Measurements from ENCODE around the gene PER3.

Gene PER3

GRCh38 chr1:7856345-7856744, 72.3 kb downstream of the PER3 start (continued):
- TF ChIP-seq, protein P1, sequence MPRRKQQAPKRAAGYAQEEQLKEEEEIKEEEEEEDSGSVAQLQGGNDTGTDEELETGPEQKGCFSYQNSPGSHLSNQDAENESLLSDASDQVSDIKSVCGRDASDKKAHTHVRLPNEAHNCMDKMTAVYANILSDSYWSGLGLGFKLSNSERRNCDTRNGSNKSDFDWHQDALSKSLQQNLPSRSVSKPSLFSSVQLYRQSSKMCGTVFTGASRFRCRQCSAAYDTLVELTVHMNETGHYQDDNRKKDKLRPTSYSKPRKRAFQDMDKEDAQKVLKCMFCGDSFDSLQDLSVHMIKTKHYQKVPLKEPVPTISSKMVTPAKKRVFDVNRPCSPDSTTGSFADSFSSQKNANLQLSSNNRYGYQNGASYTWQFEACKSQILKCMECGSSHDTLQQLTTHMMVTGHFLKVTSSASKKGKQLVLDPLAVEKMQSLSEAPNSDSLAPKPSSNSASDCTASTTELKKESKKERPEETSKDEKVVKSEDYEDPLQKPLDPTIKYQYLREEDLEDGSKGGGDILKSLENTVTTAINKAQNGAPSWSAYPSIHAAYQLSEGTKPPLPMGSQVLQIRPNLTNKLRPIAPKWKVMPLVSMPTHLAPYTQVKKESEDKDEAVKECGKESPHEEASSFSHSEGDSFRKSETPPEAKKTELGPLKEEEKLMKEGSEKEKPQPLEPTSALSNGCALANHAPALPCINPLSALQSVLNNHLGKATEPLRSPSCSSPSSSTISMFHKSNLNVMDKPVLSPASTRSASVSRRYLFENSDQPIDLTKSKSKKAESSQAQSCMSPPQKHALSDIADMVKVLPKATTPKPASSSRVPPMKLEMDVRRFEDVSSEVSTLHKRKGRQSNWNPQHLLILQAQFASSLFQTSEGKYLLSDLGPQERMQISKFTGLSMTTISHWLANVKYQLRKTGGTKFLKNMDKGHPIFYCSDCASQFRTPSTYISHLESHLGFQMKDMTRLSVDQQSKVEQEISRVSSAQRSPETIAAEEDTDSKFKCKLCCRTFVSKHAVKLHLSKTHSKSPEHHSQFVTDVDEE (CRISPR knock-in tag; IDR thresholded peaks at IDR 0.05) = no peak
- no peak for TF ChIP-seq CSRNP3 (CRISPR knock-in tag; IDR thresholded peaks at IDR 0.05)
- TF ChIP-seq ZC3H10 (CRISPR knock-in tag; IDR thresholded peaks at IDR 0.05) = no peak
- TF ChIP-seq ESRRG (CRISPR knock-in tag; IDR thresholded peaks at IDR 0.05) = no peak
- TF ChIP-seq CREB5 (CRISPR knock-in tag; IDR thresholded peaks at IDR 0.05; ENCODE audit: low read depth) = no peak
- no peak for TF ChIP-seq ZFP30 (CRISPR knock-in tag; IDR thresholded peaks at IDR 0.05)

- TF ChIP-seq ZNF8 (CRISPR knock-in tag; IDR thresholded peaks at IDR 0.05) (no peak), TOX (CRISPR knock-in tag; IDR thresholded peaks at IDR 0.05; ENCODE audit: borderline replicate concordance) (no peak), ISL1 (CRISPR knock-in tag; IDR thresholded peaks at IDR 0.05) (no peak), ZC3H10 (CRISPR knock-in tag; IDR thresholded peaks at IDR 0.05) (no peak), CSDC2 (CRISPR knock-in tag; IDR thresholded peaks at IDR 0.05) (no peak), ESRRG (CRISPR knock-in tag; IDR thresholded peaks at IDR 0.05) (no peak), BACH2 (CRISPR knock-in tag; IDR thresholded peaks at IDR 0.05; ENCODE audit: borderline replicate concordance) (no peak), ARNTL (CRISPR knock-in tag; IDR thresholded peaks at IDR 0.05; ENCODE audit: borderline replicate concordance, low read depth) (no peak), RARB (CRISPR knock-in tag; IDR thresholded peaks at IDR 0.05) (no peak)
- TF ChIP-seq, protein P1 (CRISPR knock-in tag; IDR thresholded peaks at IDR 0.05) = no peak
- ATAC-seq = no peak
Measured at GRCh38 chr1:7857000-7857399, 72.9 kb downstream of the PER3 start.

DNA sequence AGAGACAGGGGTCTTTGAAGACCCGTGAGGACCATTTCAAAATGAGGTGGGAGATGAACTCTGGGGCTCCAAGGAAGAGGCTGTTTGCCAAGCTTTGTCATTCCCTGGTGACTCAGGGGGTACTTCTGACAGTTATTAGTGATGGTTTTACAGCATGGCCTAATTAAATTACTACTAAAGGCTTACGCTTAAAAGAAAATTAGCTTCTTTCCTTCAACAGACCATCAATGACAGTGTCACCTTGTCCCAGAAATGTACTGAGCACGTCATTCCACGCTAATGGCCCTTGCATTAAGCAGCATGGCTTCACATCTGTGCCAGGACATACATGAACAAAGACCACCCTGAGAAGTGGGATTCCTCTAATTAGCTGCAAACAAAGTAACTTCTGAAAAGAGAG, 73.9 kb downstream of the PER3 start:
- no peak for ATAC-seq
- no peak for TF ChIP-seq SNAI2 (CRISPR knock-in tag; IDR thresholded peaks at IDR 0.05)
- TF ChIP-seq RARB (CRISPR knock-in tag; IDR thresholded peaks at IDR 0.05) = no peak
- TF ChIP-seq ZNF8 (CRISPR knock-in tag; IDR thresholded peaks at IDR 0.05) = no peak
- TF ChIP-seq CREB5 (CRISPR knock-in tag; IDR thresholded peaks at IDR 0.05; ENCODE audit: low read depth) = no peak
- TF ChIP-seq ZC3H10 (CRISPR knock-in tag; IDR thresholded peaks at IDR 0.05) = no peak
- TF ChIP-seq ZNF565 (CRISPR knock-in tag; conservative IDR thresholded peaks at IDR 0.05; ENCODE audit: low read depth) = no peak
- no peak for TF ChIP-seq ESRRG (CRISPR knock-in tag; IDR thresholded peaks at IDR 0.05)
- no peak for TF ChIP-seq BACH2 (CRISPR knock-in tag; IDR thresholded peaks at IDR 0.05; ENCODE audit: borderline replicate concordance)
- no peak for TF ChIP-seq OSR1 (CRISPR knock-in tag; IDR thresholded peaks at IDR 0.05)
- no peak for TF ChIP-seq ARNTL (CRISPR knock-in tag; IDR thresholded peaks at IDR 0.05; ENCODE audit: borderline replicate concordance, low read depth)

GRCh38 chr1:7859406-7859805, 75.3 kb downstream of the PER3 start:
- TF ChIP-seq PATZ1 (CRISPR knock-in tag; IDR thresholded peaks at IDR 0.05; ENCODE audit: borderline replicate concordance) (no peak), OSR1 (CRISPR knock-in tag; IDR thresholded peaks at IDR 0.05) (no peak), ARNTL (CRISPR knock-in tag; IDR thresholded peaks at IDR 0.05; ENCODE audit: borderline replicate concordance, low read depth) (no peak), ZFP3 (CRISPR knock-in tag; IDR thresholded peaks at IDR 0.05) (no peak)
- ATAC-seq = no peak
